SK-N-MC (cell line): ENCODE measurements around the gene NLGN1.

Experiments
- EZH2 ChIP-seq: fragments of 200-600 bp; sonication (generic); IDR thresholded peaks from one replicate; pipeline ENCODE4 v1.6.1; 2017; ENCODE audit warnings: antibody characterized with exemption
- FOXP2 ChIP-seq: optimal IDR thresholded peaks from 2 replicates; pipeline ENCODE3; 2011; ENCODE audit warnings: mild to moderate bottlenecking, moderate library complexity; ENCODE audit not compliant: insufficient read depth; ENCODE audit errors: extremely low read length, control extremely low read depth
- POLR2AphosphoS5 ChIP-seq: IDR thresholded peaks from 2 replicates; pipeline ENCODE4 v1.6.1; 2012; ENCODE audit warnings: mild to moderate bottlenecking, low read depth, low read length, borderline replicate concordance

DNA sequence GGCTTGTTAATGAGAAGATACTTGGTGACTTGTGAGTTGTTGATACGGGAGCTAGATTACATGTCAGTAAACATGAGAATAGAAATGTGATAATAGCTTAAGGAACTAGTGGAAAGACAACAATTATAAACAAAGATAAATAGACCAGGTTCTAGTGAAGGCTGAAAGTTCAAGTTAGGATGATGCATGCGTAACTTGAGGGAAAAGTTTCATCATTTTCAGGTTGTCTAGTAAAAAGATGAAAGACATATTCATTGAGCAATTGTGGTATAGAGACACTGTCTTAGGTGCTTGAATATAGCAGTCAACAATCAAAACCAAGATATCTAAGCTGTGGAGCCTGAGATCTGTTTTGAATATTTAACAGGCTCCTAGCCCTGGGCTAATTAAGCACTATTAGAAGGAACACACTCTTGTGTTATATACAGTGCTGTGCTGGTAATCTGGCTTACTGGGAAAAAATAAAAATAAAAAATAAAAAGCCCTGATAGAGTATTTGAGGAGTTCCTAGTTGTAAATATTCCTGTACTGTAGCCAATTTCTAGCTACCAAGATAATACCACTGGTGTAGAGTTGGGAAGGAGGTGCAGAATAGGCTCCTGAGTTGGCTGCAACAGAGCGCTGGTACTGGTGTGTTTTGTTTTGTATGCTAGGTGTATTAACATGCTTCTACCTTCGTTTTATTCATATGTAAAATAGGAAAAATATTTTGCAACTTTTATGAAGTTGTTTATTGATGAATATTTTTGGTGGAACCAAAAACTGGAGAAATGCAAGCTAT lies 68.5 kb downstream of the NLGN1 start:
- TF ChIP-seq POLR2AphosphoS5 (no peak), EZH2 (no peak), FOXP2 (no peak)
